WTC11 (cell line): ENCODE results near the gene IL1R1. TPM values are rescaled to one million over a fixed set of nuclear protein-coding genes. Genes with fewer than 3 reads are reported as not detected.

Source experiments
- ATAC-seq: fragments of 200-7000 bp; cut with Tn5 transposase; 2 replicates; pipeline ENCODE4 v1.10.0; 2021; ENCODE audit warnings: mild to moderate bottlenecking, moderate library complexity
- CTCF ChIA-PET: fragments of 300-600 bp; sonication (Branson Sonifier 250); formaldehyde crosslinking; loops from one replicate; lab custom pipeline; 2021; ENCODE audit warnings: antibody characterized with exemption; lab: Charles Lee
- POLR2A ChIA-PET: fragments of 350-600 bp; sonication (Branson Sonifier 250); formaldehyde crosslinking; loops from one replicate; lab custom pipeline; 2021; ENCODE audit warnings: antibody characterized with exemption; lab: Charles Lee
- DNase-seq: peaks from one replicate; pipeline ENCODE4 v3.0.0; 2021; ENCODE audit warnings: low spot score
- H3K27ac Mint-ChIP-seq: 2 replicates; pipeline ENCODE4 v1.8.0; 2021; ENCODE audit warnings: mixed read lengths
- H3K27me3 Mint-ChIP-seq: 2 replicates; pipeline ENCODE4 v1.8.0; 2021; ENCODE audit warnings: low read depth, mild to moderate bottlenecking, moderate library complexity, mixed read lengths
- H3K36me3 Mint-ChIP-seq: 2 replicates; pipeline ENCODE4 v1.8.0; 2021; ENCODE audit warnings: mixed read lengths
- H3K4me1 Mint-ChIP-seq: 2 replicates; pipeline ENCODE4 v1.8.0; 2022; ENCODE audit warnings: mixed read lengths
- H3K4me3 Mint-ChIP-seq: 2 replicates; pipeline ENCODE4 v1.8.0; 2021; ENCODE audit warnings: mild to moderate bottlenecking, moderate library complexity, mixed read lengths
- H3K9me3 Mint-ChIP-seq: 2 replicates; pipeline ENCODE4 v1.8.0; 2021; ENCODE audit warnings: mixed read lengths
- EMX1 ChIP-seq: fragments of 250-450 bp; sonication (Bioruptor Pico); IDR thresholded peaks from 2 replicates; pipeline ENCODE4 v1.8.0; 2021; ENCODE audit warnings: mild to moderate bottlenecking
- ESRRA ChIP-seq: sonication (generic); formaldehyde crosslinking; IDR thresholded peaks from 2 replicates; pipeline ENCODE4 v1.8.1; 2022; ENCODE audit warnings: mild to moderate bottlenecking, missing genetic modification reagents, borderline replicate concordance
- JAZF1 ChIP-seq: fragments of 250-450 bp; sonication (Bioruptor Pico); IDR thresholded peaks from 2 replicates; pipeline ENCODE4 v1.9.0; 2021; ENCODE audit warnings: moderate library complexity, mild to moderate bottlenecking, inconsistent platforms
- KAT7 ChIP-seq: sonication (generic); formaldehyde crosslinking; IDR thresholded peaks from 2 replicates; pipeline ENCODE4 v1.8.1; 2023; ENCODE audit warnings: missing genetic modification reagents, mild to moderate bottlenecking, borderline replicate concordance
- MYBL2 ChIP-seq: sonication (generic); formaldehyde crosslinking; IDR thresholded peaks from 2 replicates; pipeline ENCODE4 v1.8.1; 2023; ENCODE audit warnings: mild to moderate bottlenecking, moderate library complexity, missing genetic modification reagents
- NR2C2 ChIP-seq: sonication (generic); formaldehyde crosslinking; IDR thresholded peaks from 2 replicates; pipeline ENCODE4 v1.8.0; 2022; ENCODE audit warnings: mild to moderate bottlenecking, missing genetic modification reagents
- TEAD4 ChIP-seq: sonication (generic); formaldehyde crosslinking; IDR thresholded peaks from 2 replicates; pipeline ENCODE4 v1.8.0; 2022; ENCODE audit warnings: mild to moderate bottlenecking, missing genetic modification reagents
- ZNF121 ChIP-seq: sonication (generic); formaldehyde crosslinking; IDR thresholded peaks from 2 replicates; pipeline ENCODE4 v1.8.0; 2023; ENCODE audit warnings: missing genetic modification reagents
- ZNF416 ChIP-seq: fragments of 250-450 bp; sonication (Bioruptor Pico); IDR thresholded peaks from 2 replicates; pipeline ENCODE4 v1.9.0; 2021; ENCODE audit warnings: mild to moderate bottlenecking, inconsistent platforms
- total RNA-seq: library from RNA; stranded (reverse); gene quantifications from 3 replicates; pipeline ENCODE4 v1.2.3, GENCODE V29; 2021
- TF ChIP-seq, protein P1 (sequence below): sonication (generic); formaldehyde crosslinking; conservative IDR thresholded peaks from 2 replicates; pipeline ENCODE4 v1.8.1; 2023; ENCODE audit warnings: mild to moderate bottlenecking, low read depth, missing genetic modification reagents, moderate library complexity
- TF ChIP-seq, protein P2 (sequence below): sonication (generic); formaldehyde crosslinking; conservative IDR thresholded peaks from 2 replicates; pipeline ENCODE4 v1.8.1; 2022; ENCODE audit warnings: mild to moderate bottlenecking, missing genetic modification reagents
- TF ChIP-seq, protein P3 (sequence below): fragments of 250-450 bp; sonication (Bioruptor Pico); IDR thresholded peaks from 2 replicates; pipeline ENCODE4 v1.9.0; 2021; ENCODE audit warnings: mild to moderate bottlenecking
- TF ChIP-seq, protein P4 (sequence below): fragments of 250-450 bp; sonication (Bioruptor Pico); conservative IDR thresholded peaks from 2 replicates; pipeline ENCODE4 v1.9.0; 2021; ENCODE audit warnings: mild to moderate bottlenecking
- TF ChIP-seq, protein P5 (sequence below): fragments of 250-450 bp; sonication (Bioruptor Pico); IDR thresholded peaks from 2 replicates; pipeline ENCODE4 v2.1.2; 2022; ENCODE audit warnings: mild to moderate bottlenecking, moderate library complexity
- TF ChIP-seq, protein P6 (sequence below): sonication (generic); formaldehyde crosslinking; IDR thresholded peaks from 2 replicates; pipeline ENCODE4 v1.8.1; 2022; ENCODE audit warnings: low read depth, mild to moderate bottlenecking, moderate library complexity, missing genetic modification reagents, borderline replicate concordance

IL1R1 gene
- total RNA-seq, 1 experiment from 2014 or later, result 0.37 TPM

DNA sequence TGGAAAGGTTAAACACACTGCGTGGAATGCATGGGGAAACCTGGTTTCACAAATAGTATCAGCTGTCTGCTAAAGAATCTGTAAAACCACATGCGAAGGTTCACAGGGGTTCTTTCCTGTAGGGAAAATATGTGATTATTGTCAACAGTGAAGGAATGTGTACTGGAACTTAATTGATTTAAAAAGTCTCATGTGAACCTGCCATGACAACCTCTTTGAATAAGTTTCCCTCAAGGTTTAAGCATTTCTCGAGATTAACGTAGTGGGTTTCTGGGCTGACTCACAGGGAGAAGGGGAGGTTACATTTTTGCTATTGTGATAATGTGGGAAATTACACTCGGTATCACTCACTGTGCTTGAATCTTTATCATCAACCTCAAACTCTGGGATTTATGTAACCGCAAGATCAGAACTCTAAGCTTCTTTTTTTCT is 28.2 kb upstream of the IL1R1 start:
- H3K9me3 Mint-ChIP-seq, result no peaks in the 10 kb centered on the region; the same call in none of the 2 replicates
- H3K27ac Mint-ChIP-seq, result no peak overlapping the region; the same call in 1 of the 2 replicates
- H3K36me3 Mint-ChIP-seq, result no peaks in the 10 kb centered on the region
- peaks cover 16% of the 10 kb centered on the region for H3K4me1 Mint-ChIP-seq
- CTCF ChIA-PET, result no interaction called here
- POLR2A ChIA-PET, result no interaction called here
- TF ChIP-seq, protein P1, sequence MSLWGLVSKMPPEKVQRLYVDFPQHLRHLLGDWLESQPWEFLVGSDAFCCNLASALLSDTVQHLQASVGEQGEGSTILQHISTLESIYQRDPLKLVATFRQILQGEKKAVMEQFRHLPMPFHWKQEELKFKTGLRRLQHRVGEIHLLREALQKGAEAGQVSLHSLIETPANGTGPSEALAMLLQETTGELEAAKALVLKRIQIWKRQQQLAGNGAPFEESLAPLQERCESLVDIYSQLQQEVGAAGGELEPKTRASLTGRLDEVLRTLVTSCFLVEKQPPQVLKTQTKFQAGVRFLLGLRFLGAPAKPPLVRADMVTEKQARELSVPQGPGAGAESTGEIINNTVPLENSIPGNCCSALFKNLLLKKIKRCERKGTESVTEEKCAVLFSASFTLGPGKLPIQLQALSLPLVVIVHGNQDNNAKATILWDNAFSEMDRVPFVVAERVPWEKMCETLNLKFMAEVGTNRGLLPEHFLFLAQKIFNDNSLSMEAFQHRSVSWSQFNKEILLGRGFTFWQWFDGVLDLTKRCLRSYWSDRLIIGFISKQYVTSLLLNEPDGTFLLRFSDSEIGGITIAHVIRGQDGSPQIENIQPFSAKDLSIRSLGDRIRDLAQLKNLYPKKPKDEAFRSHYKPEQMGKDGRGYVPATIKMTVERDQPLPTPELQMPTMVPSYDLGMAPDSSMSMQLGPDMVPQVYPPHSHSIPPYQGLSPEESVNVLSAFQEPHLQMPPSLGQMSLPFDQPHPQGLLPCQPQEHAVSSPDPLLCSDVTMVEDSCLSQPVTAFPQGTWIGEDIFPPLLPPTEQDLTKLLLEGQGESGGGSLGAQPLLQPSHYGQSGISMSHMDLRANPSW (CRISPR knock-in tag), result no peak
- TF ChIP-seq ZNF121 (CRISPR knock-in tag), result no peak
- no peak for TF ChIP-seq KAT7
- TF ChIP-seq TEAD4 (CRISPR knock-in tag), result no peak
- no peak for TF ChIP-seq JAZF1 (CRISPR knock-in tag)
- TF ChIP-seq, protein P2, sequence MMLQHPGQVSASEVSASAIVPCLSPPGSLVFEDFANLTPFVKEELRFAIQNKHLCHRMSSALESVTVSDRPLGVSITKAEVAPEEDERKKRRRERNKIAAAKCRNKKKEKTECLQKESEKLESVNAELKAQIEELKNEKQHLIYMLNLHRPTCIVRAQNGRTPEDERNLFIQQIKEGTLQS (CRISPR knock-in tag), result no peak
- TF ChIP-seq, protein P3, sequence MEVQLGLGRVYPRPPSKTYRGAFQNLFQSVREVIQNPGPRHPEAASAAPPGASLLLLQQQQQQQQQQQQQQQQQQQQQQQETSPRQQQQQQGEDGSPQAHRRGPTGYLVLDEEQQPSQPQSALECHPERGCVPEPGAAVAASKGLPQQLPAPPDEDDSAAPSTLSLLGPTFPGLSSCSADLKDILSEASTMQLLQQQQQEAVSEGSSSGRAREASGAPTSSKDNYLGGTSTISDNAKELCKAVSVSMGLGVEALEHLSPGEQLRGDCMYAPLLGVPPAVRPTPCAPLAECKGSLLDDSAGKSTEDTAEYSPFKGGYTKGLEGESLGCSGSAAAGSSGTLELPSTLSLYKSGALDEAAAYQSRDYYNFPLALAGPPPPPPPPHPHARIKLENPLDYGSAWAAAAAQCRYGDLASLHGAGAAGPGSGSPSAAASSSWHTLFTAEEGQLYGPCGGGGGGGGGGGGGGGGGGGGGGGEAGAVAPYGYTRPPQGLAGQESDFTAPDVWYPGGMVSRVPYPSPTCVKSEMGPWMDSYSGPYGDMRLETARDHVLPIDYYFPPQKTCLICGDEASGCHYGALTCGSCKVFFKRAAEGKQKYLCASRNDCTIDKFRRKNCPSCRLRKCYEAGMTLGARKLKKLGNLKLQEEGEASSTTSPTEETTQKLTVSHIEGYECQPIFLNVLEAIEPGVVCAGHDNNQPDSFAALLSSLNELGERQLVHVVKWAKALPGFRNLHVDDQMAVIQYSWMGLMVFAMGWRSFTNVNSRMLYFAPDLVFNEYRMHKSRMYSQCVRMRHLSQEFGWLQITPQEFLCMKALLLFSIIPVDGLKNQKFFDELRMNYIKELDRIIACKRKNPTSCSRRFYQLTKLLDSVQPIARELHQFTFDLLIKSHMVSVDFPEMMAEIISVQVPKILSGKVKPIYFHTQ (CRISPR knock-in tag), result no peak
- TF ChIP-seq ESRRA, result no peak
- TF ChIP-seq MYBL2 (CRISPR knock-in tag), result no peak
- TF ChIP-seq, protein P4, sequence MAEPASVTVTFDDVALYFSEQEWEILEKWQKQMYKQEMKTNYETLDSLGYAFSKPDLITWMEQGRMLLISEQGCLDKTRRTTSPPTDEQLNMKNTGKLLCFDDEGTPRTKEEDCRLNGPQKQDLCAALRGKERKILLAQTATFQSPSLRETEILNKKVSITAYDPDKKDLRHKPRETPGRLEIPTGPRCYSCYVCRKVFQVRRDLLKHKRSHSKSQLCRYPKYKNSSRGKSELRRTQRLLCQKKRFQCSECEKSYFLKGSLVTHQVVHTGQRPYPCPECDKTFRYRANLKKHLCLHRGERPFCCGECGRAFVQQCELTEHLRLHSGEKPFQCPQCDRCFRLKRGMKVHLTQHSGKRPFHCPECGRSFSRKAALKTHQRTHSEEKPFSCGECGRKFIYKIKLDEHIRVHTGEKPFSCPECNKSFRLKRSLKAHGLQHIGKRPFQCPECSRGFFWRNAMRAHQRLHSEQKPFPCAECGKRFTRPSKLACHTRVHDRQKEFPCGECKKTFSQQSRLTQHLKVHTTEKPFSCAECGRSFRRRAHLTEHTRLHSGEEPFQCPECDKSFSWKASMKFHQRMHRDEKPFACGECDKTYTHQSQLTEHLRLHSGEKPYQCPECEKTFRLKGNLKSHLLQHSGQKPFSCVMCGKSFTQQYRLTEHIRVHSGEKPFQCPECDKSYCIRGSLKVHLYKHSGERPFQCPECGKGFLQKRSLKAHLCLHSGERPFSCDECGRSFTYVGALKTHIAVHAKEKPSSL, result no peak
- TF ChIP-seq, protein P5, sequence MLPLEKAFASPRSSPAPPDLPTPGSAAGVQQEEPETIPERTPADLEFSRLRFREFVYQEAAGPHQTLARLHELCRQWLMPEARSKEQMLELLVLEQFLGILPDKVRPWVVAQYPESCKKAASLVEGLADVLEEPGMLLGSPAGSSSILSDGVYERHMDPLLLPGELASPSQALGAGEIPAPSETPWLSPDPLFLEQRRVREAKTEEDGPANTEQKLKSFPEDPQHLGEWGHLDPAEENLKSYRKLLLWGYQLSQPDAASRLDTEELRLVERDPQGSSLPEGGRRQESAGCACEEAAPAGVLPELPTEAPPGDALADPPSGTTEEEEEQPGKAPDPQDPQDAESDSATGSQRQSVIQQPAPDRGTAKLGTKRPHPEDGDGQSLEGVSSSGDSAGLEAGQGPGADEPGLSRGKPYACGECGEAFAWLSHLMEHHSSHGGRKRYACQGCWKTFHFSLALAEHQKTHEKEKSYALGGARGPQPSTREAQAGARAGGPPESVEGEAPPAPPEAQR (CRISPR knock-in tag), result no peak
- no peak for TF ChIP-seq ZNF416 (CRISPR knock-in tag)
- TF ChIP-seq, protein P6, sequence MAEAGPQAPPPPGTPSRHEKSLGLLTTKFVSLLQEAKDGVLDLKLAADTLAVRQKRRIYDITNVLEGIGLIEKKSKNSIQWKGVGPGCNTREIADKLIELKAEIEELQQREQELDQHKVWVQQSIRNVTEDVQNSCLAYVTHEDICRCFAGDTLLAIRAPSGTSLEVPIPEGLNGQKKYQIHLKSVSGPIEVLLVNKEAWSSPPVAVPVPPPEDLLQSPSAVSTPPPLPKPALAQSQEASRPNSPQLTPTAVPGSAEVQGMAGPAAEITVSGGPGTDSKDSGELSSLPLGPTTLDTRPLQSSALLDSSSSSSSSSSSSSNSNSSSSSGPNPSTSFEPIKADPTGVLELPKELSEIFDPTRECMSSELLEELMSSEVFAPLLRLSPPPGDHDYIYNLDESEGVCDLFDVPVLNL (CRISPR knock-in tag), result no peak
- no peak for TF ChIP-seq EMX1 (CRISPR knock-in tag)
- TF ChIP-seq NR2C2, result no peak
- no peak for ATAC-seq
- H3K27me3 Mint-ChIP-seq, result no peaks in the 10 kb centered on the region; the same call in 1 of the 2 replicates
- no peak overlapping the region for H3K4me3 Mint-ChIP-seq
- no peak for DNase-seq
